Astrocyte (in vitro differentiated cells and primary cell): ENCODE data around the gene DOCK1. TPM values are rescaled to one million over a fixed set of nuclear protein-coding genes. Genes with fewer than 3 reads are reported as not detected.

Source experiments
- DNase-seq: peaks from one replicate; pipeline ENCODE4 v3.0.0-alpha.2; 2010; ENCODE audit warnings: low read depth
- FAIRE-seq: peaks from 2 replicates; lab custom pipeline; 2011; peaks lifted over from hg19 to GRCh38; lab: Jason Lieb, UNC
- H2AFZ ChIP-seq: 2 replicates; pipeline ENCODE4 v1.6.0; 2012; ENCODE audit warnings: low read depth, low read length, inconsistent platforms
- H3K27ac ChIP-seq: 2 replicates; pipeline ENCODE4 v1.5.1; 2011; ENCODE audit warnings: low read depth, low read length, inconsistent platforms
- H3K27me3 ChIP-seq: 2 replicates; pipeline ENCODE4 v1.6.0; 2011; ENCODE audit warnings: low read length, inconsistent platforms; ENCODE audit not compliant: insufficient read depth
- H3K36me3 ChIP-seq: 2 replicates; pipeline ENCODE4 v1.5.1; 2011; ENCODE audit warnings: low read length, inconsistent platforms; ENCODE audit not compliant: insufficient read depth
- H3K4me1 ChIP-seq: 2 replicates; pipeline ENCODE4 v1.5.1; 2011; ENCODE audit warnings: low read length, inconsistent platforms; ENCODE audit not compliant: insufficient read depth
- H3K4me2 ChIP-seq: 2 replicates; pipeline ENCODE4 v1.6.0; 2012; ENCODE audit warnings: low read length, inconsistent platforms
- H3K4me3 ChIP-seq: 2 replicates; pipeline ENCODE4 v1.5.1; 2011; ENCODE audit warnings: low read depth, mild to moderate bottlenecking, low read length, inconsistent platforms; ENCODE audit not compliant: insufficient read depth
- H3K79me2 ChIP-seq: 2 replicates; pipeline ENCODE4 v1.6.0; 2012; ENCODE audit warnings: mild to moderate bottlenecking, low read length, inconsistent platforms; ENCODE audit not compliant: insufficient read depth
- H3K9ac ChIP-seq: 2 replicates; pipeline ENCODE4 v1.6.0; 2012; ENCODE audit warnings: mild to moderate bottlenecking, low read length, inconsistent platforms
- H3K9me3 ChIP-seq: 2 replicates; pipeline ENCODE4 v1.5.1; 2012; ENCODE audit warnings: low read depth, mild to moderate bottlenecking, low read length, inconsistent platforms; ENCODE audit not compliant: insufficient read depth
- H4K20me1 ChIP-seq: 2 replicates; pipeline ENCODE4 v1.6.0; 2012; ENCODE audit warnings: low read length, inconsistent platforms; ENCODE audit not compliant: insufficient read depth
- H3K27ac Mint-ChIP-seq: one replicate; pipeline ENCODE4 v1.8.0; 2021; ENCODE audit warnings: mild to moderate bottlenecking, mixed read lengths; ENCODE audit not compliant: unreplicated experiment
- H3K27me3 Mint-ChIP-seq: one replicate; pipeline ENCODE4 v1.8.0; 2021; ENCODE audit warnings: low read depth, mixed read lengths; ENCODE audit not compliant: unreplicated experiment
- H3K36me3 Mint-ChIP-seq: one replicate; pipeline ENCODE4 v1.8.0; 2021; ENCODE audit warnings: low read depth, mixed read lengths; ENCODE audit not compliant: unreplicated experiment
- H3K4me1 Mint-ChIP-seq: one replicate; pipeline ENCODE4 v1.8.0; 2021; ENCODE audit warnings: low read depth, mixed read lengths; ENCODE audit not compliant: unreplicated experiment
- H3K4me3 Mint-ChIP-seq: one replicate; pipeline ENCODE4 v1.8.0; 2021; ENCODE audit warnings: mild to moderate bottlenecking, moderate library complexity, mixed read lengths; ENCODE audit not compliant: unreplicated experiment
- H3K9me3 Mint-ChIP-seq: one replicate; pipeline ENCODE4 v1.8.0; 2021; ENCODE audit warnings: mild to moderate bottlenecking, mixed read lengths; ENCODE audit not compliant: unreplicated experiment
- EZH2 ChIP-seq: IDR thresholded peaks from 2 replicates; pipeline ENCODE4 v1.6.1; 2012; ENCODE audit warnings: mild to moderate bottlenecking, low read length, inconsistent platforms; ENCODE audit not compliant: insufficient read depth
- total RNA-seq: library from RNA; stranded (reverse); gene quantifications from 2 replicates; pipeline ENCODE4 v1.2.1, GENCODE V29; 2021
- TF ChIP-seq, protein P1 (sequence below): IDR thresholded peaks from 2 replicates; pipeline ENCODE4 v1.5.1; 2011; ENCODE audit warnings: low read depth, mild to moderate bottlenecking, inconsistent platforms, low read length, moderate library complexity; ENCODE audit not compliant: insufficient read depth

DOCK1 gene
- total RNA-seq, 1 donor from 2014 or later, result 42.5 TPM

DNA sequence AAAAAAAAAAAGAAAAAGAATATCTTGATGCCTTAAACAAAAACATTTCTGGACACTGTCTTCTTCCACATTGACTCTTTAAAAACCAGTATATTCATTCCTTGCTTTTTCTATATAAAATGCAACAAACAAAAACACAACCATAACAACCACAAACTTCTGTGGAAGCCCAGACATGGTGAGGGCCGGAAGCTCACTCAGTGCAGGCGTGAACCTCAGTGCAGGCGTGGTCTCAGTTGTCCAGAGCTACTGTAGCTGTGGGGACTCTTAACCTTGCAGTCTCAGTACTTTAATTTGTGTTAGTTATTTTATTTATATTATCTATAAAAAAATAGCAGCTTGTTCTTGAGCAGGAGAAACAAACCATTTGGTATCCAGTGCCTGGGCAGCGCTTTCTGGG lies 131.8 kb downstream of the DOCK1 start:
- no peaks in the 10 kb centered on the region for H3K79me2 ChIP-seq
- peaks cover 22% of the 10 kb centered on the region for H4K20me1 ChIP-seq
- H3K36me3 ChIP-seq, result peaks cover 29% of the 10 kb centered on the region
- no peak overlapping the region for H3K27ac ChIP-seq
- Mint-ChIP-seq H3K9me3 (no peaks in the 10 kb centered on the region), H3K4me1 (peaks cover 11% of the 10 kb centered on the region), H3K27me3 (no peaks in the 10 kb centered on the region), H3K27ac (no peak overlapping the region), H3K4me3 (no peak overlapping the region), H3K36me3 (peaks cover 14% of the 10 kb centered on the region)
- no peaks in the 10 kb centered on the region for H3K9me3 ChIP-seq
- no peak overlapping the region for H2AFZ ChIP-seq
- peaks cover 4% of the 10 kb centered on the region for H3K4me1 ChIP-seq
- H3K27me3 ChIP-seq, result no peaks in the 10 kb centered on the region
- no peak overlapping the region for H3K4me2 ChIP-seq
- no peak overlapping the region for H3K9ac ChIP-seq
- TF ChIP-seq EZH2, result no peak
- TF ChIP-seq, protein P1, sequence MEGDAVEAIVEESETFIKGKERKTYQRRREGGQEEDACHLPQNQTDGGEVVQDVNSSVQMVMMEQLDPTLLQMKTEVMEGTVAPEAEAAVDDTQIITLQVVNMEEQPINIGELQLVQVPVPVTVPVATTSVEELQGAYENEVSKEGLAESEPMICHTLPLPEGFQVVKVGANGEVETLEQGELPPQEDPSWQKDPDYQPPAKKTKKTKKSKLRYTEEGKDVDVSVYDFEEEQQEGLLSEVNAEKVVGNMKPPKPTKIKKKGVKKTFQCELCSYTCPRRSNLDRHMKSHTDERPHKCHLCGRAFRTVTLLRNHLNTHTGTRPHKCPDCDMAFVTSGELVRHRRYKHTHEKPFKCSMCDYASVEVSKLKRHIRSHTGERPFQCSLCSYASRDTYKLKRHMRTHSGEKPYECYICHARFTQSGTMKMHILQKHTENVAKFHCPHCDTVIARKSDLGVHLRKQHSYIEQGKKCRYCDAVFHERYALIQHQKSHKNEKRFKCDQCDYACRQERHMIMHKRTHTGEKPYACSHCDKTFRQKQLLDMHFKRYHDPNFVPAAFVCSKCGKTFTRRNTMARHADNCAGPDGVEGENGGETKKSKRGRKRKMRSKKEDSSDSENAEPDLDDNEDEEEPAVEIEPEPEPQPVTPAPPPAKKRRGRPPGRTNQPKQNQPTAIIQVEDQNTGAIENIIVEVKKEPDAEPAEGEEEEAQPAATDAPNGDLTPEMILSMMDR, result no peak
- no peak overlapping the region for H3K4me3 ChIP-seq
- DNase-seq (no peak), FAIRE-seq (no peak)

DNA sequence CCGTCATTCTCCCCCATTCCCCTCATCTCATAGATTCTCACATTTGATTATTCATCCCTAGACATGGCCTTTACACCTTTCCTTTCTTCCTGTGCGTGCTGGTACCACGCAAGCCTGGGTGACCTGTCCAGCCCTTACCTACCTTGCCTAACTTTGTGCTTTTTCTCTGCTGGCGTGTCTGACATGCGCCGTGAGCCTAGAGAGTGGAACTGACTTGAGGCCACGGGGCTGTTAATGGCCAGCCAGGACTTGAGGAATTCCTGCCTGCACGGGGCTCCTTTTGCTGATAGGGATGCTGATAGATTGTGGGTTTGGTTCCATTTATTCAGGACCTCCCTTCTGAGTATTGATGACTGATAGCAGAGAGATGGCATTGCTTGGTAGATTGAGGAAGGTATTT lies 134.2 kb downstream of the DOCK1 start:
- no peaks in the 10 kb centered on the region for H3K79me2 ChIP-seq
- Mint-ChIP-seq H3K4me1 (peaks cover 6% of the 10 kb centered on the region), H3K27ac (no peak overlapping the region), H3K36me3 (peaks cover 30% of the 10 kb centered on the region), H3K27me3 (no peaks in the 10 kb centered on the region), H3K9me3 (no peaks in the 10 kb centered on the region), H3K4me3 (no peak overlapping the region)
- H3K27me3 ChIP-seq, result no peaks in the 10 kb centered on the region
- H3K27ac ChIP-seq, result no peak overlapping the region
- no peak overlapping the region for H3K9ac ChIP-seq
- no peak overlapping the region for H3K4me2 ChIP-seq
- peaks cover 22% of the 10 kb centered on the region for H4K20me1 ChIP-seq
- no peak for DNase-seq
- no peak for FAIRE-seq
- no peak overlapping the region for H3K4me3 ChIP-seq
- peaks cover 27% of the 10 kb centered on the region for H3K36me3 ChIP-seq
- TF ChIP-seq, protein P1, result no peak
- no peak for TF ChIP-seq EZH2
- no peak overlapping the region for H2AFZ ChIP-seq
- H3K4me1 ChIP-seq, result peaks cover 6% of the 10 kb centered on the region
- no peaks in the 10 kb centered on the region for H3K9me3 ChIP-seq

DNA sequence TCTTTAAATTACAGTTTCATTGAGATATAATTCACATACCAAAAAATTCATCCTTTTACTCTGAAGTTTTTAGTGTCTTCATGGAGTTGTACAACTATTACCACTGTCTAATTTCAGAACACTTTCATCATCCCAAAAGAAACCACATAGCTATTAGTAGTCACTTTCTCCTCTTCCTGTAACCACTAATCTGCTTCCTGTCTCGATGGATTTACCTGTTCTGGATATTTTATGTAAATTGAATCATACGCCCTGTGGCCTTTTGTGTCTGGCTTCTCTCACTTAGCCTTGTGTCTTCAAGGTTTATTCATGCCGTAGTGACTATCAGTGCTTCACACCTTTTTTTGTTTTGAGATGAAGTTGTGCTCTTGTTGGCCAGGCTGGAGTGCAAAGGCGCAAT lies 135.5 kb downstream of the DOCK1 start:
- Mint-ChIP-seq H3K4me1 (peaks cover 5% of the 10 kb centered on the region), H3K27ac (no peak overlapping the region), H3K36me3 (peaks cover 27% of the 10 kb centered on the region), H3K4me3 (no peak overlapping the region), H3K27me3 (no peaks in the 10 kb centered on the region), H3K9me3 (no peaks in the 10 kb centered on the region)
- Histone ChIP-seq H3K79me2 (no peaks in the 10 kb centered on the region), H3K4me1 (peaks cover 6% of the 10 kb centered on the region), H4K20me1 (peaks cover 16% of the 10 kb centered on the region), H3K27me3 (no peaks in the 10 kb centered on the region), H3K36me3 (peaks cover 22% of the 10 kb centered on the region), H3K4me2 (no peak overlapping the region), H2AFZ (no peak overlapping the region), H3K9me3 (no peaks in the 10 kb centered on the region), H3K27ac (no peak overlapping the region), H3K4me3 (no peak overlapping the region), H3K9ac (no peak overlapping the region)
- no peak for FAIRE-seq
- TF ChIP-seq EZH2, result no peak
- TF ChIP-seq, protein P1, result no peak
- no peak for DNase-seq
